Kidney (tissue), 14 donors: ENCODE measurements around the gene C4orf50. TPM values are rescaled to one million over a fixed set of nuclear protein-coding genes. Genes with fewer than 3 reads are reported as not detected.

Experiments
- DNase-seq, 5 donors: peaks; one replicate each; pipeline ENCODE4 v3.0.0-alpha.2; 2013 to 2020
- FAIRE-seq: peaks from 2 replicates; lab custom pipeline; 2012; peaks lifted over from hg19 to GRCh38; lab: Jason Lieb, UNC
- H3K27ac ChIP-seq, 2 donors: one replicate each; pipeline ENCODE4 v1.7.0; 2013; ENCODE audit warnings: low read depth in 2 of 2, low read length in 2 of 2, inconsistent platforms in 1 of 2
- H3K27me3 ChIP-seq: one replicate; pipeline ENCODE4 v1.7.1; 2013; ENCODE audit warnings: low read length, inconsistent platforms; ENCODE audit not compliant: control insufficient read depth, insufficient read depth
- H3K36me3 ChIP-seq, 3 donors: one replicate each; pipeline versions ENCODE4 v1.7.0 to v1.7.1; 2013; ENCODE audit warnings: low read length in 3 of 3, control low read depth in 1 of 3, inconsistent platforms in 1 of 3; ENCODE audit not compliant: insufficient read depth in 3 of 3, control insufficient read depth in 2 of 3
- H3K4me1 ChIP-seq, 3 donors: one replicate each; pipeline versions ENCODE4 v1.7.0 to v1.7.1; 2013; ENCODE audit warnings: low read length in 3 of 3, inconsistent platforms in 1 of 3, low read depth in 1 of 3; ENCODE audit not compliant: control insufficient read depth in 2 of 3, insufficient read depth in 2 of 3
- H3K4me3 ChIP-seq, 3 donors: one replicate each; pipeline versions ENCODE4 v1.7.0 to v1.8.1; 2013; ENCODE audit warnings: low read length in 3 of 3, control low read depth in 1 of 3, inconsistent platforms in 1 of 3
- H3K9ac ChIP-seq, 3 donors: one replicate each; pipeline versions ENCODE4 v1.7.0 to v1.7.1; 2013; ENCODE audit warnings: low read length in 3 of 3, control low read depth in 1 of 3, inconsistent platforms in 1 of 3
- H3K9me3 ChIP-seq, 3 donors: one replicate each; pipeline versions ENCODE4 v1.7.0 to v1.7.1; 2013; ENCODE audit warnings: low read length in 3 of 3, control low read depth in 1 of 3, inconsistent platforms in 1 of 3; ENCODE audit not compliant: control insufficient read depth in 2 of 3, insufficient read depth in 1 of 3
- CTCF ChIP-seq: IDR thresholded peaks from 3 replicates; pipeline ENCODE4 v1.5.1; 2012; ENCODE audit warnings: mild to moderate bottlenecking, moderate library complexity, borderline replicate concordance; ENCODE audit not compliant: insufficient read depth; ENCODE audit errors: extremely low read depth
- intact Hi-C: fragments of 100-400 bp; cut with DNase I; formaldehyde crosslinking; loops from one replicate; pipeline ENCODE4 v1.11.1; 2022
- polyA plus RNA-seq: library from polyadenylated mRNA; stranded (reverse); fragments of 350-450 nt; fragmentation: Illumina TruSeq; extraction: RNeasy Lipid Tissue Mini Kit (QIAGEN cat#74804); gene quantifications from one replicate; pipeline ENCODE4 v1.2.3, GENCODE V29; 2014; ENCODE audit warnings: low read depth, low replicate concordance; ENCODE audit not compliant: insufficient read depth
- total RNA-seq: library from RNA; stranded (reverse); fragmentation: NEBNext Ultra II Directional; extraction: Animal tissue kit (Norgen Biotek cat#: 25700); gene quantifications from one replicate; pipeline ENCODE4 v1.2.1, GENCODE V29; 2021
- donor health status: control.
- donor health status: control.
- donor health status: control.
- donor health status: control.
- donor health status: control.
- donor health status: DM: yes; HTN: yes; CAD: no.
- donor health status: Normal renal cell carcinoma (clear cell type).

The C4orf50 gene
- total and polyA plus RNA-seq, 2 donors from 2014 or later = 0.16 TPM; not detected in 1

- H3K27me3 ChIP-seq = no peaks in the 10 kb centered on the region
- peak in 2 of 5 donors; percentile 26 to 54 for DNase-seq
- FAIRE-seq = no peak
- H3K4me1 ChIP-seq = no peaks in the 10 kb centered on the region
- no peak overlapping the region for H3K9ac ChIP-seq
- TF ChIP-seq CTCF = no peak
- intact Hi-C loops = no loop called here
- H3K4me3 ChIP-seq = no peak overlapping the region
- no peaks in the 10 kb centered on the region for H3K36me3 ChIP-seq
- no peak overlapping the region for H3K27ac ChIP-seq
- H3K9me3 ChIP-seq = no peaks in the 10 kb centered on the region
These were observed 86.1 kb downstream of the C4orf50 start for GRCh38 chr4:5932035-5932568.

- Histone ChIP-seq H3K4me1 (no peaks in the 10 kb centered on the region), H3K9me3 (no peaks in the 10 kb centered on the region), H3K9ac (no peak overlapping the region), H3K27me3 (no peaks in the 10 kb centered on the region), H3K36me3 (no peaks in the 10 kb centered on the region), H3K27ac (no peak overlapping the region), H3K4me3 (no peak overlapping the region)
- intact Hi-C loops = no loop called here
- DNase-seq (no peak), FAIRE-seq (no peak)
- no peak for TF ChIP-seq CTCF
These were observed 86.7 kb downstream of the C4orf50 start for GRCh38 chr4:5931526-5931925.

GRCh38 chr4:5930876-5931275 lies 87.4 kb downstream of the C4orf50 start:
- Histone ChIP-seq H3K9me3 (no peaks in the 10 kb centered on the region), H3K4me1 (no peaks in the 10 kb centered on the region), H3K27ac (no peak overlapping the region), H3K9ac (no peak overlapping the region), H3K36me3 (no peaks in the 10 kb centered on the region), H3K27me3 (no peaks in the 10 kb centered on the region), H3K4me3 (no peak overlapping the region)
- DNase-seq (peak in 2 of 5 donors; percentile 33 to 58), FAIRE-seq (no peak)
- intact Hi-C loops = no loop called here
- TF ChIP-seq CTCF = no peak

- H3K4me1 ChIP-seq = no peaks in the 10 kb centered on the region
- H3K36me3 ChIP-seq = no peaks in the 10 kb centered on the region
- no peak overlapping the region for H3K4me3 ChIP-seq
- no peaks in the 10 kb centered on the region for H3K9me3 ChIP-seq
- no peak overlapping the region for H3K27ac ChIP-seq
- no peak for TF ChIP-seq CTCF
- peak in 1 of 5 donors; percentile 23 for DNase-seq
- FAIRE-seq = no peak
- intact Hi-C loops = no loop called here
- no peak overlapping the region for H3K9ac ChIP-seq
- H3K27me3 ChIP-seq = no peaks in the 10 kb centered on the region
These were observed 87.8 kb downstream of the C4orf50 start for GRCh38 chr4:5930456-5930855.
